Activated gamma-delta T cell treated with anti-CD3 and anti-CD28 coated beads, Interleukin-2, amount 50 U/mL, for 16 hours (primary cell): ENCODE results near the gene MYL6B.
"Not testable (repeated sequence)": the region's sequence is repeated elsewhere in the genome, so short reads cannot be mapped to it uniquely, and the experiment has no call there.

Experiments
- DNase-seq: peaks from one replicate; pipeline ENCODE4 v3.0.0-alpha.2; 2020; ENCODE audit warnings: low read depth

MYL6B gene

GRCh38 chr12:56152756-56153677, 630 bp downstream of the MYL6B start:
- no peak for DNase-seq

- no peak for DNase-seq
Observed at GRCh38 chr12:56153678-56154065, 1.3 kb downstream of the MYL6B start.

GRCh38 chr12:56154246-56154771, 1.9 kb downstream of the MYL6B start:
- no peak for DNase-seq

GRCh38 chr12:56154818-56155217, 2.4 kb downstream of the MYL6B start:
- DNase-seq, result no peak

- DNase-seq, result no peak
Observed at GRCh38 chr12:56155256-56155845, 3.0 kb downstream of the MYL6B start.

- not testable (repeated sequence) for DNase-seq
Observed at GRCh38 chr12:56156464-56157200, 4.2 kb downstream of the MYL6B start.

- DNase-seq, result peak; percentile 22
Observed at GRCh38 chr12:56157201-56158028, 5.0 kb downstream of the MYL6B start.

GRCh38 chr12:56158029-56158925, 5.9 kb downstream of the MYL6B start, which contains the start of gene MYL6:
Gene MYL6 (plus strand): TSS chr12:56158359. CDS start chr12:56158402, 43 bp downstream.
- peak; percentile 86 for DNase-seq

- no peak for DNase-seq
Observed at GRCh38 chr12:56158926-56159461, 6.6 kb downstream of the MYL6B start.

- no peak for DNase-seq
Observed at GRCh38 chr12:56159482-56160192, 7.2 kb downstream of the MYL6B start.

GRCh38 chr12:56160193-56160763, 7.9 kb downstream of the MYL6B start:
- peak; percentile 47 for DNase-seq

- DNase-seq, result no peak
Observed at GRCh38 chr12:56160894-56161689, 8.7 kb downstream of the MYL6B start.

- no peak for DNase-seq
Observed at GRCh38 chr12:56161690-56162351, 9.4 kb downstream of the MYL6B start.

- DNase-seq, result no peak
Observed at GRCh38 chr12:56162468-56163290, 10.3 kb downstream of the MYL6B start.

GRCh38 chr12:56163533-56164344, 11.4 kb downstream of the MYL6B start:
- DNase-seq, result no peak

GRCh38 chr12:56164345-56164729, 11.9 kb downstream of the MYL6B start:
- no peak for DNase-seq
